K562 (cell line): ENCODE results near the gene COL16A1. TPM values are rescaled to one million over a fixed set of nuclear protein-coding genes. Genes with fewer than 3 reads are reported as not detected.

Source experiments
- ATAC-seq: fragments of 200-7000 bp; cut with Tn5 transposase; 3 replicates; pipeline ENCODE4 v1.9.1; 2020; ENCODE audit warnings: moderate library complexity
- BruUV-seq: library from RNA; stranded (reverse); fragments of 400-500 nt; replicated peaks from 2 replicates; lab custom pipeline; 2021; lab: Mats Ljungman, UMichigan
- CTCF ChIA-PET: fragments of 300-600 bp; formaldehyde crosslinking; extraction: SDS; loops from one replicate; lab custom pipeline; 2021; ENCODE audit warnings: low intra/inter-chr PET ratio; lab: Yijun Ruan, JAX
- POLR2A ChIA-PET: fragments of 300-600, 350-650 bp; sonication (Branson Sonifier 250); formaldehyde crosslinking; extraction: SDS; loops from one replicate; lab custom pipeline; 2021; ENCODE audit warnings: antibody characterized with exemption, inconsistent platforms; lab: Yijun Ruan, JAX
- DNase-seq, 4 experiments: peaks; one replicate each; pipeline versions ENCODE4 v3.0.0 to v3.0.0-alpha.2; 2011 to 2018; ENCODE audit warnings: low spot score in 3 of 4, mixed read lengths in 3 of 4; ENCODE audit errors: extremely low read depth in 1 of 4
- FAIRE-seq: peaks from 2 replicates; lab custom pipeline; 2011; peaks lifted over from hg19 to GRCh38; lab: Jason Lieb, UNC
- H2AFZ ChIP-seq: 2 replicates; pipeline ENCODE4 v1.6.0; 2011; ENCODE audit warnings: low read depth, low read length, control low read depth, inconsistent platforms
- H3K27ac ChIP-seq: fragments of 200-600 bp; 3 replicates; pipeline ENCODE4 v1.8.0; 2011; ENCODE audit warnings: low read depth, mild to moderate bottlenecking, control low read depth, inconsistent platforms, low read length, moderate library complexity, mixed read lengths; ENCODE audit errors: extremely low read depth
- H3K27me3 ChIP-seq, 2 experiments: fragments of 300-600 bp in 1 of 2; 2 replicates in 1 of 2; 3 replicates in 1 of 2; pipeline versions ENCODE4 v1.6.0 to v1.8.0; 2011; ENCODE audit warnings: inconsistent platforms in 2 of 2, low read length in 2 of 2, mild to moderate bottlenecking in 1 of 2, mixed read lengths in 1 of 2, moderate library complexity in 1 of 2; ENCODE audit not compliant: control insufficient read depth in 2 of 2, insufficient read depth in 2 of 2
- H3K36me3 ChIP-seq: fragments of 300-600 bp; 3 replicates; pipeline ENCODE4 v1.8.0; 2011; ENCODE audit warnings: mild to moderate bottlenecking, low read length, inconsistent platforms; ENCODE audit not compliant: control insufficient read depth, insufficient read depth
- H3K4me1 ChIP-seq, 2 experiments: fragments of 200-600 bp in 1 of 2; replicated peaks in 1 of 2; 2 replicates in 1 of 2; 3 replicates in 1 of 2; pipeline versions ENCODE4 v1.5.1 to v1.8.0; 2011; ENCODE audit warnings: inconsistent platforms in 2 of 2, low read length in 2 of 2, mild to moderate bottlenecking in 1 of 2, mixed read lengths in 1 of 2, moderate library complexity in 1 of 2; ENCODE audit not compliant: control insufficient read depth in 2 of 2, insufficient read depth in 2 of 2
- H3K4me2 ChIP-seq: 2 replicates; pipeline ENCODE4 v1.6.1; 2011; ENCODE audit warnings: low read length, control low read depth, inconsistent platforms, mixed read lengths; ENCODE audit not compliant: insufficient read depth
- H3K4me3 ChIP-seq: fragments of 200-600 bp; sonication (generic), shearing (Covaris generic); 2 replicates; pipeline ENCODE4 v1.5.1; 2016; ENCODE audit warnings: control low read depth, inconsistent platforms
- H3K79me2 ChIP-seq: fragments of 200-600 bp; 3 replicates; pipeline ENCODE4 v1.8.0; 2011; ENCODE audit warnings: low read length, inconsistent platforms; ENCODE audit not compliant: control insufficient read depth, insufficient read depth
- H3K9ac ChIP-seq, 2 experiments: 2 replicates each; pipeline versions ENCODE4 v1.6.0 to v1.6.1; 2011; ENCODE audit warnings: low read depth in 2 of 2, low read length in 2 of 2, control low read depth in 1 of 2, inconsistent platforms in 1 of 2, mild to moderate bottlenecking in 1 of 2, mixed read lengths in 1 of 2; ENCODE audit not compliant: insufficient read depth in 1 of 2
- H3K9me1 ChIP-seq: one replicate; pipeline ENCODE4 v1.6.0; 2011; ENCODE audit warnings: inconsistent platforms, mild to moderate bottlenecking, low read length, moderate library complexity; ENCODE audit not compliant: control insufficient read depth, insufficient read depth
- H3K9me3 ChIP-seq: replicated peaks from 2 replicates; pipeline ENCODE4 v1.5.1; 2011; ENCODE audit warnings: low read depth, low read length, inconsistent platforms; ENCODE audit not compliant: control insufficient read depth, insufficient read depth
- H4K20me1 ChIP-seq: replicated peaks from 2 replicates; pipeline ENCODE4 v1.6.1; 2011; ENCODE audit warnings: low read length, inconsistent platforms, mixed read lengths; ENCODE audit not compliant: control insufficient read depth, insufficient read depth
- MYNN ChIP-seq, 2 experiments: sonication (generic); formaldehyde crosslinking in 1 of 2; IDR thresholded peaks; 2 replicates each; pipeline versions ENCODE4 v1.5.0 to v1.6.1; 2016 to 2020; ENCODE audit warnings: antibody characterized with exemption in 1 of 2, missing genetic modification reagents in 1 of 2
- SOX6 ChIP-seq: fragments of 450-650 bp; IDR thresholded peaks from 2 replicates; pipeline ENCODE4 v1.6.1; 2014; ENCODE audit warnings: mild to moderate bottlenecking
- TEAD1 ChIP-seq, 2 experiments: fragments of 450-650 bp in 1 of 2; sonication (generic) in 1 of 2; formaldehyde crosslinking; IDR thresholded peaks; 2 replicates each; pipeline versions ENCODE4 v1.4.0 to v1.8.0; 2020 to 2022; ENCODE audit warnings: mild to moderate bottlenecking in 2 of 2, missing genetic modification reagents in 1 of 2
- WGBS: fragments of 100-300 bp; shearing (Covaris generic); methylation state at CpG from one replicate; pipeline ENCODE4 v1.1.6; 2016; ENCODE audit warnings: low coverage, mixed read lengths; ENCODE audit not compliant: insufficient coverage; ENCODE audit errors: missing lambda C conversion rate; 5-methylcytosine and 5-hydroxymethylcytosine counted together
- in situ Hi-C: fragments of 300-500 bp; cut with MboI; formaldehyde crosslinking; loops from 4 replicates; pipeline ENCODE4 v1.15.0; 2018; ENCODE audit warnings: inconsistent platforms, mixed read lengths
- intact Hi-C: fragments of 100-400 bp; cut with micrococcal nuclease; formaldehyde crosslinking; loops from 2 replicates; pipeline ENCODE4 v1.14.2; 2022
- polyA plus RNA-seq, 8 experiments: library from polyadenylated mRNA; depleted of rRNA in 4 of 8; stranded (reverse) in 5 of 8; unstranded in 3 of 8; fragments of >200 nt; fragmentation: Nextera tagmentation in 2 of 8; fragmentation: Illumina TruSeq in 1 of 8; extraction: Ambion mirVana in 2 of 8; extraction: Trizol in 1 of 8; gene quantifications; 2 replicates each; pipeline versions ENCODE4 v1.2.1 to v1.2.3, GENCODE V29; 2011 to 2014; ENCODE audit warnings: inconsistent platforms in 1 of 8, missing spikeins in 1 of 8
- total RNA-seq, 7 experiments: library from RNA; depleted of rRNA in 6 of 7; stranded (reverse); fragments of >200 nt in 6 of 7; fragmentation: Illumina TruSeq in 2 of 7; extraction: Trizol in 2 of 7; gene quantifications; 2 replicates each; pipeline versions ENCODE4 v1.2.1 to v1.2.3, GENCODE V29; 2011 to 2021; ENCODE audit warnings: low replicate concordance in 1 of 7

Gene COL16A1
- total and polyA plus RNA-seq, 9 of the 15 experiments (the other 6 are each of a cell fraction or from before 2014, with no cell fraction given), result 0.11 to 0.60 (median 0.11) TPM; not detected in 6

DNA sequence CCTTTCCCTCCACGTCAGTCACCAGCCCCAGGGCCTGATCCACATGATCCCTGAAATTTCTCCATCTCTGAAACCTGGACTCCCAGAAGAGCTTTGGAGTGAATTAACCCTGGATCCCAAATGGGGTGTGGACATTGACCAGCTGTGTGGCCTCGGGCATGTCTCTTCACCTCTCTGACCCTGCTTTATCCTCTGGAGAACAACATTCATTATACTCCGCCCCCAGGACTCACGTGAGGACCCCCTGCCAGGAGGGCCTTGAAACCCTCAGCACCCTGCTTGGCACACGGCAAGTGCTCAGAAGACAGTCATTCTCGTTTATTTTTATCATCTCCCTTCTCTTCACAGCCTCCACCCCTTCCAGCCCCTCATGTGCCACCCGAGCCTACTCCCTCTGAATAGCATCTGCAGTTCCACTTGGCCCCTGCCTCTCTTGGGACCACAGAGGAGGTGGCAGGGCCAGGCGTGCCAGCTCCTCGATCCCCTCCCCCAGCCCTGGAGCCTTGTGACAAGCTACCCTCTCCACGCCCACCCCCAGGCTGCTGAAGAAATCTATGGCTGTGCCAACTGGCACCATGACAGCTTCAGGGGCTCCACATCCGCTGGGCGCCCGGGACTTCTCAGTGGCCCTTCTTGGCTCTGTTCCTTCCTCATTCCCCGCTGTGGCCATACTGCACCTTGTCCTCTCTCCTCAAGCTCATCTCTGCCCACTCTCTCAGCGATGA is 42.3 kb upstream of the COL16A1 start:
- no TSS peak for BruUV-seq
- TF ChIP-seq MYNN (IDR thresholded peaks at IDR 0.05) (0 out of 2 replicates have a peak, but pooled peaks have one; percentile 1), MYNN (CRISPR knock-in tag; IDR thresholded peaks at IDR 0.05) (no peak), TEAD1 (CRISPR knock-in tag; IDR thresholded peaks at IDR 0.05) (no peak), SOX6 (no peak)
- CTCF ChIA-PET, result interaction anchor here (0.6 to 2.3 kb wide), 6 partner anchors 31 to 152 kb away, joined by 3 to 27 read pairs (median 4); no protein-coding TSS in a partner anchor
- H3K4me2 ChIP-seq, result no peak overlapping the region
- no peak for DNase-seq
- ATAC-seq, result no peak
- POLR2A ChIA-PET, result interaction anchor here (0.6 to 1.9 kb wide), 9 partner anchors 10 to 659 kb away, joined by 3 to 6 read pairs (median 4); no protein-coding TSS in a partner anchor
- H4K20me1 ChIP-seq, result peaks cover 22% of the 10 kb centered on the region
- no peaks in the 10 kb centered on the region for H3K9me1 ChIP-seq
- peaks cover 5 to 51% of the 10 kb centered on the region in 2 experiments; a peak in 4 of 5 replicates for H3K4me1 ChIP-seq
- no peaks in the 10 kb centered on the region for H3K36me3 ChIP-seq
- no peak overlapping the region for H3K27ac ChIP-seq
- no peaks in the 10 kb centered on the region for H3K9me3 ChIP-seq
- FAIRE-seq, result no peak
- H3K9ac ChIP-seq, result peak overlapping the region in 1 of 2 experiments; percentile 66; a peak in 2 of 4 replicates
- no peaks in the 10 kb centered on the region for H3K79me2 ChIP-seq
- intact Hi-C loops (loop anchor here (1.0 to 5.0 kb wide), 2 partner anchors 34 to 82 kb away; no protein-coding TSS in a partner anchor), in situ Hi-C loops (loop anchor here (5.0 kb wide), 1 partner anchor 79 kb away; no protein-coding TSS in a partner anchor)
- 8% methylated on average over 15 of the region's 15 CpGs for WGBS
- H3K27me3 ChIP-seq, result peaks cover 4 to 26% of the 10 kb centered on the region in 2 experiments
- no peak overlapping the region for H2AFZ ChIP-seq
- no peak overlapping the region for H3K4me3 ChIP-seq
